ENCODE results near the gene MARCHF9. TPM values are rescaled to one million over a fixed set of nuclear protein-coding genes. Genes with fewer than 3 reads are reported as not detected.
"Not testable (repeated sequence)": the region's sequence is repeated elsewhere in the genome, so short reads cannot be mapped to it uniquely, and the experiment has no call there.

MARCHF9 gene
- total RNA-seq, 1 donor from 2014 or later: 20.0 TPM

GRCh38 chr12:57771236-57771872 lies 16.5 kb downstream of the MARCHF9 start:
- Histone ChIP-seq H3K4me3 (peak overlapping the region; percentile 93), H3K9me3 (no peaks in the 10 kb centered on the region), H3K27me3 (ENCODE audit: low read depth) (peaks cover 5% of the 10 kb centered on the region), H3K36me3 (peaks cover 29% of the 10 kb centered on the region), H3K4me1 (peaks cover 32% of the 10 kb centered on the region), H3K27ac (peak overlapping the region; percentile 91)
- TF ChIP-seq CTCF (IDR thresholded peaks at IDR 0.05): no peak
- peak; percentile 90 for DNase-seq
- intact Hi-C loops (cut with DNase I): no loop called here
- peak; percentile 78 to 88 for ATAC-seq

DNA sequence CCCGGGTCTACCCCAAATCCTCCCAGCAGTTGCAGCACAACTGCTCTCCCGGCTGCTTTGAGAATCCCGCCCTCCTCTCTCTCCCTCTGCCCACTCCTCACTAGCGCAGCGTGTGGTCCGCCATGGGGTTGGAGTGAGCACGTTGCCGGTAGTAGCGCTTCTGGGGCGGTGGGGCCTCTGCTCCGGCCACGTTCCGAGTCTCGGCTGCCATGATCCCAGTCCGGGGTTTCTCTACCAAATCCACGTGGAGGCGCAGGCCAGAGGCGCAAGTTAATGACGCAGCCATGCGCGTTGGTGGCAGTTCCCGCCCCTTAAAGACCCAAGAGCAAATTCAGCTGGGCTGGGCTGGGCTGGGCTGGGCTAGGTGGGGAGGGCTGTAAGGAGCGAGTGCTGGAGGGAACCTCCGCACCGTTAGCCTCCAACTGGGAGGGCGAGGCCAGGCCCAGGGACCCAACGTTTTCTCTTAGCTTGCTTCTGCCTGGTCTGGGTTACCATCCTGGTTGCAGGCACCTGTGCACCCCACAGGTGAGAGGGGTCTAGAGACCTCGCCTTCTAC lies 17.0 kb downstream of the MARCHF9 start, which contains the start of gene METTL1:
Gene METTL1 (minus strand): TSS at position 233 of the 556 bp plus-strand sequence. CDS start 22 bp downstream, at position 211.
- Histone ChIP-seq H3K4me1 (peaks cover 26% of the 10 kb centered on the region), H3K36me3 (peaks cover 29% of the 10 kb centered on the region), H3K27ac (peak within 1 kb of the TSS; percentile 91), H3K27me3 (ENCODE audit: low read depth) (no peaks in the 10 kb centered on the region), H3K4me3 (peak within 1 kb of the TSS; percentile 93), H3K9me3 (no peaks in the 10 kb centered on the region)
- peak; percentile 96 for DNase-seq
- no peak for TF ChIP-seq CTCF (IDR thresholded peaks at IDR 0.05)
- peak; percentile 96 to 97 for ATAC-seq
- intact Hi-C loops (cut with DNase I): no loop called here

GRCh38 chr12:57772429-57773322 lies 17.8 kb downstream of the MARCHF9 start, which contains the start of gene EEF1AKMT3:
Gene EEF1AKMT3, plus strand, starts transcription at chr12:57772614. Its CDS starts 111 bp downstream, at chr12:57772725.
- Histone ChIP-seq H3K36me3 (peaks cover 29% of the 10 kb centered on the region), H3K9me3 (no peaks in the 10 kb centered on the region), H3K4me1 (peaks cover 21% of the 10 kb centered on the region), H3K27ac (peak within 1 kb of the TSS; percentile 91), H3K4me3 (peak within 1 kb of the TSS; percentile 93), H3K27me3 (ENCODE audit: low read depth) (no peaks in the 10 kb centered on the region)
- intact Hi-C loops (cut with DNase I): no loop called here
- peak; percentile 71 to 84 for ATAC-seq
- no peak for TF ChIP-seq CTCF (IDR thresholded peaks at IDR 0.05)
- DNase-seq: peak; percentile 79

- H3K27ac ChIP-seq; ATAC-seq; H3K9me3 ChIP-seq; H3K27me3 ChIP-seq (ENCODE audit: low read depth); DNase-seq; H3K4me3 ChIP-seq; intact Hi-C loops (cut with DNase I): not testable (repeated sequence)
- H3K36me3 ChIP-seq: peaks cover 17% of the 10 kb centered on the region
- H3K4me1 ChIP-seq: peaks cover 21% of the 10 kb centered on the region
Observed at GRCh38 chr12:57774634-57775033, 19.7 kb downstream of the MARCHF9 start.

GRCh38 chr12:57775044-57775443 lies 20.1 kb downstream of the MARCHF9 start:
- Histone ChIP-seq H3K36me3 (peaks cover 13% of the 10 kb centered on the region), H3K4me1 (peaks cover 21% of the 10 kb centered on the region), H3K9me3 (no peaks in the 10 kb centered on the region), H3K4me3 (no peak overlapping the region), H3K27me3 (ENCODE audit: low read depth) (no peaks in the 10 kb centered on the region), H3K27ac (no peak overlapping the region)
- no peak for DNase-seq
- ATAC-seq: no peak
- TF ChIP-seq CTCF (IDR thresholded peaks at IDR 0.05): no peak
- intact Hi-C loops (cut with DNase I): no loop called here
